AG04450 (cell line): ENCODE measurements around the gene BIK. TPM values are rescaled to one million over a fixed set of nuclear protein-coding genes. Genes with fewer than 3 reads are reported as not detected.

Source experiments
- CTCF ChIA-PET: fragments of 300-600, 350-600 bp; formaldehyde crosslinking; extraction: SDS; loops from one replicate; lab custom pipeline; 2022; ENCODE audit warnings: antibody characterized with exemption, inconsistent platforms; lab: Charles Lee
- POLR2A ChIA-PET: fragments of 350-600 bp; formaldehyde crosslinking; extraction: SDS; loops from one replicate; lab custom pipeline; 2021; ENCODE audit warnings: antibody characterized with exemption, inconsistent platforms; lab: Yijun Ruan, JAX
- DNase-seq: peaks from one replicate; pipeline ENCODE4 v3.0.0-alpha.2; 2011; ENCODE audit warnings: low read depth, low spot score
- H3K27ac ChIP-seq: one replicate; pipeline ENCODE4 v1.5.1; 2012; ENCODE audit warnings: low read depth, low read length, control low read depth
- H3K27me3 ChIP-seq: one replicate; pipeline ENCODE4 v1.6.0; 2012; ENCODE audit warnings: low read length; ENCODE audit not compliant: control insufficient read depth, insufficient read depth
- H3K4me3 ChIP-seq: 2 replicates; pipeline ENCODE4 v1.5.1; 2011; ENCODE audit warnings: mild to moderate bottlenecking, low read depth, low read length, control low read depth
- H3K9me3 ChIP-seq: 2 replicates; pipeline ENCODE4 v1.5.1; 2012; ENCODE audit warnings: low read length; ENCODE audit not compliant: control insufficient read depth, insufficient read depth
- polyA plus RNA-seq: library from polyadenylated mRNA; depleted of rRNA; stranded (reverse); fragments of >200 nt; gene quantifications from 2 replicates; pipeline ENCODE4 v1.2.3, GENCODE V29; 2011
- TF ChIP-seq, protein P1 (sequence below): IDR thresholded peaks from 2 replicates; pipeline ENCODE4 v1.5.1; 2011; ENCODE audit warnings: low read depth, low read length, control low read depth, inconsistent platforms

The BIK gene
- polyA plus RNA-seq, 1 experiment, result not detected

DNA sequence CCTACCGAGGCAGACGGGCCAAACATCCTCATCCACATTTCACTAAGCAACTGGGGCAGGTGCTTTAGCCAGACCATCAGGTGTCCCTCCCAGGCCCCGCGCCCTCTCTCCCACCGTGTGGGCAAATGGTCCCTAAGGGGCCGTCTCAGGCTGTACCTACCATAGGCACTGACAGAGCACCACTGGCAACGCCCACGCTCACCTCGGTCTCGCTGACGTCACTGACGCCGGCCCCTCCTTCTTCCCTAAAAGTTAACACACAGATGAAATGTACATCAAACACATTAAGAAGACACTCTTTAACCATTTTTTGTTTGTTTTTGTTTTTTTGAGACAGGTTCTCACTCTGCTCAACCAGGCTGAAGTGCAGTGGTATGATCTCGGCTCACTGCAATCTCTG is 30.8 kb upstream of the BIK start:
- H3K4me3 ChIP-seq, result no peak overlapping the region
- no peak overlapping the region for H3K27ac ChIP-seq
- ChIA-PET POLR2A (no interaction called here), CTCF (no interaction called here)
- TF ChIP-seq, protein P1, sequence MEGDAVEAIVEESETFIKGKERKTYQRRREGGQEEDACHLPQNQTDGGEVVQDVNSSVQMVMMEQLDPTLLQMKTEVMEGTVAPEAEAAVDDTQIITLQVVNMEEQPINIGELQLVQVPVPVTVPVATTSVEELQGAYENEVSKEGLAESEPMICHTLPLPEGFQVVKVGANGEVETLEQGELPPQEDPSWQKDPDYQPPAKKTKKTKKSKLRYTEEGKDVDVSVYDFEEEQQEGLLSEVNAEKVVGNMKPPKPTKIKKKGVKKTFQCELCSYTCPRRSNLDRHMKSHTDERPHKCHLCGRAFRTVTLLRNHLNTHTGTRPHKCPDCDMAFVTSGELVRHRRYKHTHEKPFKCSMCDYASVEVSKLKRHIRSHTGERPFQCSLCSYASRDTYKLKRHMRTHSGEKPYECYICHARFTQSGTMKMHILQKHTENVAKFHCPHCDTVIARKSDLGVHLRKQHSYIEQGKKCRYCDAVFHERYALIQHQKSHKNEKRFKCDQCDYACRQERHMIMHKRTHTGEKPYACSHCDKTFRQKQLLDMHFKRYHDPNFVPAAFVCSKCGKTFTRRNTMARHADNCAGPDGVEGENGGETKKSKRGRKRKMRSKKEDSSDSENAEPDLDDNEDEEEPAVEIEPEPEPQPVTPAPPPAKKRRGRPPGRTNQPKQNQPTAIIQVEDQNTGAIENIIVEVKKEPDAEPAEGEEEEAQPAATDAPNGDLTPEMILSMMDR, result no peak
- no peaks in the 10 kb centered on the region for H3K27me3 ChIP-seq
- DNase-seq, result no peak
- no peaks in the 10 kb centered on the region for H3K9me3 ChIP-seq

DNA sequence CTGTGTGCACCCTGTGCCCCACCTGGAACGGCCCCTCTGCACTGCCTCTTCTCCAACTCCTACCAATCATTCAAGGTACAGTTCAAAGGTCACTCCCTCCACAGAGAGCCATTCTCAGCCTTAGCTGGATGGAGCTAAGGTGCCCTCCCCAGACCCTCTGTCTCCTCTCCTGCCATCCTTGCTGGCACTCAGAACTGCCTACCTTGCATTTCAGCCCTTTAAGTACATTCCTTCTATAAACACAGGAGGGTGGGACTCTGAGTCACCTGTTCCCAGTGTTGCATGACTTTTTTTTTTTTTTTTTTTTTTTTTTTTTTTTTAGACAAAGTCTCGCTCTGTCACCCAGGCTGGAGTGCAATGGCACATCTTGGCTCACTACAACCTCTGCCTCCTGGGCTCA is 29.9 kb upstream of the BIK start:
- TF ChIP-seq, protein P1, result no peak
- POLR2A ChIA-PET, result no interaction called here
- DNase-seq, result no peak
- no peak overlapping the region for H3K27ac ChIP-seq
- no peak overlapping the region for H3K4me3 ChIP-seq
- CTCF ChIA-PET, result no interaction called here
- peaks cover under 1% of the 10 kb centered on the region; the same call in 1 of the 2 replicates for H3K9me3 ChIP-seq
- no peaks in the 10 kb centered on the region for H3K27me3 ChIP-seq

DNA sequence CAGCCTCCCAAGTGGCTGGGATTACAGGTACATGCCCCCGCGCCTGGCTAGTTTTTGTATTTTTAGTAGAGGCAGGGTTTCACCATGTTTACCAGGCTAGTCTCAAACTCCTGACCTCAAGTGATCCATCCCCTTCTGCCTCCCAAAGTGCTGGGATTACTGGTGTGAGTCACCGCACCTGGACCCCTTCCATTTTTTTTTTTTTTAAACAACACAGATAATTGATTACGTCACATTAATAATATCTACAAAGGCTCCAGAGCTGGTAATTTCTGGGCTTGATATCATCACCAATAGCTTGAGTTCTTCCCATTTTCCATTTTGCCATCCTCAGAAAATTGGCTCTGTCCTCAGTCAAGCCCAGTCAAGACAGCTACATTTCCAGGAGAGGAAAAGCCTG is 28.6 kb upstream of the BIK start:
- TF ChIP-seq, protein P1, result no peak
- Histone ChIP-seq H3K9me3 (peaks cover 3% of the 10 kb centered on the region; the same call in 1 of the 2 replicates), H3K27me3 (no peaks in the 10 kb centered on the region), H3K27ac (no peak overlapping the region), H3K4me3 (no peak overlapping the region)
- POLR2A ChIA-PET, result no interaction called here
- CTCF ChIA-PET, result no interaction called here
- no peak for DNase-seq

DNA sequence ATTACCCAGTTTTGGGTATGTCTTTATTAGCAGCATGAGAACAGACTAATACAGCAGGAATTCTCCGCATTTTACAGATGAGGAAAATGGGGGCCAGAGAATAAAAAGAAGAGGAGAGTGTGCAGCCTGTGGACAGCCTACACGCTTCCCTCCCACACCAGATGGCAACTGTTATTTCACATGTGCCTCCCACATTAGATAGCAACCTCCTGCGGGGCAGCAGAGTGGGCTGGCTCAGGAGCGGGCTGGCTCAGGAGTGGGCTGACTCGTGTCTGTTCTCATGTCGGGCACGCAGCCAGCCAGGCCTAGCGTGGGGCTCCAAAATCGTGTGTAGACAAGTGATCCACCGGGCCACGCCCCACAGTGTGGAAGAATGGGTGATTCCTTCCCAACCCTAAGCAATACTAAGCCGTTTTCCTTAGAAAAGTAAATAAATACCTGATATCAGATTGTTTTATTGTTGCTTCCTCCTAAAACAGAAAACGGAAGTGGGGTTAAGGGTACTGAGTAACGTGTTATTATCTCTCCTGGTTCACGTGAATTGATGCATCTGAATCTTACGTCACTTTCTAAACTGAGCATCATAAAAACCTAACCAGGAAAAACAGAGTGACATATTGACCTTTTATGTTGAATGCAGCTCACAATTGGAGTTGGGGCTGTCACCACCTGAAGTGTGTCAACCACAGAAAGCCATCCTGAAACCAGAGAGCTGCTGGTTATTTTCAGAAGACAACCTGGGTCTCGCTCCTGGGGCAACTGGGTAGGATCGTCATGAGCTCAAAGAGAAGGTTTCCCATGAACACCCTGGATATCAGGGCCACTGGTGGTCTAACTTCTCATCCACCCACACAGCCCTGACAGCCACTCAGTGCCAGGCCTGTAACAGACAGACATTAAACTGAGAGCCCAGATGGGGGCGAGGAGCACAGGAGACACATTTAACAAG is 24.6 kb upstream of the BIK start:
- TF ChIP-seq, protein P1, result no peak
- ChIA-PET POLR2A (no interaction called here), CTCF (no interaction called here)
- no peak for DNase-seq
- H3K9me3 ChIP-seq, result peaks cover 3% of the 10 kb centered on the region; the same call in 1 of the 2 replicates
- no peaks in the 10 kb centered on the region for H3K27me3 ChIP-seq
- H3K27ac ChIP-seq, result no peak overlapping the region
- H3K4me3 ChIP-seq, result no peak overlapping the region

DNA sequence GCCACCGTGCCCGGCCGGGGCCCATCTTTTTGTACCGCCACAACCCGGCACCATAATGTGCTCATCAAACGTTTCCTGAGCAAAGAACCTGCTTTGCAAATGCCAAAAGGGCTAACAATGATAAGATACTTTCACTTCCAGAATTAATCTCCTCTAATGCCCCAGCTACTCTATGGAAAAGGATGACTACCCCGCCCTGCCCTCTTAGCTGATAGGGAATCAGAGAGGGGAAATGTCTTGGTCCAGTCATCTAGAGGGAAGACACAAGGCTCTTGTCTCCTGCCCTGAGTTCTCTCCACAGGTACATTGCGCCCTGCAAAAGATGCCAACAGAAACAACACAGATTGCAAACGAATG is 21.9 kb upstream of the BIK start:
- ChIA-PET CTCF (interaction anchor here (0.7 to 1.0 kb wide), 2 partner anchors 55 to 138 kb away, joined by 3 to 7 read pairs; no protein-coding TSS in a partner anchor), POLR2A (no interaction called here)
- peaks cover 3% of the 10 kb centered on the region; the same call in 1 of the 2 replicates for H3K9me3 ChIP-seq
- no peaks in the 10 kb centered on the region for H3K27me3 ChIP-seq
- TF ChIP-seq, protein P1, result no peak
- DNase-seq, result no peak
- peak overlapping the region; percentile 84 for H3K4me3 ChIP-seq
- no peak overlapping the region for H3K27ac ChIP-seq
